GM12878 (cell line): ENCODE measurements around the gene MYL11. TPM values are rescaled to one million over a fixed set of nuclear protein-coding genes. Genes with fewer than 3 reads are reported as not detected.

Experiments
- ATAC-seq: fragments of 200-7000 bp; cut with Tn5 transposase; 3 replicates; pipeline ENCODE4 v1.9.1; 2020; ENCODE audit warnings: mild to moderate bottlenecking, moderate library complexity
- BruUV-seq: library from RNA; stranded (reverse); fragments of 400-500 nt; replicated peaks from 2 replicates; lab custom pipeline; 2021; lab: Mats Ljungman, UMichigan
- CTCF ChIA-PET: fragments of 300-600 bp; sonication (Branson Sonifier 250); formaldehyde crosslinking; extraction: SDS; loops from one replicate; lab custom pipeline; 2021; ENCODE audit warnings: inconsistent platforms; lab: Yijun Ruan, JAX
- POLR2A ChIA-PET: fragments of 350-600 bp; formaldehyde crosslinking; extraction: SDS; loops from one replicate; lab custom pipeline; 2021; ENCODE audit warnings: inconsistent platforms; lab: Charles Lee
- RAD21 ChIA-PET: fragments of 300-600 bp; sonication (Branson Sonifier 250); formaldehyde crosslinking; loops from one replicate; lab custom pipeline; 2023; ENCODE audit warnings: antibody characterized with exemption; ENCODE audit not compliant: unreplicated experiment; lab: Charles Lee
- SMC1A ChIA-PET: fragments of 300-600 bp; sonication (Branson Sonifier 250); formaldehyde crosslinking; loops from one replicate; lab custom pipeline; 2023; ENCODE audit not compliant: unreplicated experiment, uncharacterized antibody; lab: Charles Lee
- DNase-seq: peaks from one replicate; pipeline ENCODE4 v3.0.0-alpha.2; 2011; ENCODE audit warnings: low read depth, low spot score
- FAIRE-seq: peaks from 3 replicates; lab custom pipeline; 2011; peaks lifted over from hg19 to GRCh38; lab: Jason Lieb, UNC
- H2AFZ ChIP-seq: 2 replicates; pipeline ENCODE4 v1.6.0; 2011; ENCODE audit warnings: low read depth, low read length, control low read depth; ENCODE audit not compliant: control insufficient read depth
- H3K27ac ChIP-seq: 2 replicates; pipeline ENCODE4 v1.5.1; 2011; ENCODE audit warnings: control low read depth; ENCODE audit not compliant: control insufficient read depth, insufficient read depth
- H3K27me3 ChIP-seq, 2 experiments: replicated peaks in 1 of 2; 2 replicates each; pipeline versions ENCODE4 v1.6.0 to v1.6.1; 2011; ENCODE audit warnings: low read length in 1 of 2; ENCODE audit not compliant: control insufficient read depth in 2 of 2, insufficient read depth in 2 of 2
- H3K36me3 ChIP-seq, 2 experiments: 2 replicates each; pipeline ENCODE4 v1.5.1; 2011; ENCODE audit warnings: low read length in 1 of 2; ENCODE audit not compliant: control insufficient read depth in 2 of 2, insufficient read depth in 2 of 2
- H3K4me1 ChIP-seq: 2 replicates; pipeline ENCODE4 v1.6.1; 2011; ENCODE audit warnings: mild to moderate bottlenecking, low read length, moderate library complexity, mixed read lengths; ENCODE audit not compliant: control insufficient read depth, insufficient read depth
- H3K4me2 ChIP-seq: 2 replicates; pipeline ENCODE4 v1.6.0; 2011; ENCODE audit warnings: control low read depth; ENCODE audit not compliant: control insufficient read depth, insufficient read depth
- H3K4me3 ChIP-seq: fragments of 200-600 bp; sonication (generic); 2 replicates; pipeline ENCODE4 v1.5.1; 2016
- H3K79me2 ChIP-seq: 2 replicates; pipeline ENCODE4 v1.6.0; 2011; ENCODE audit warnings: low read length; ENCODE audit not compliant: control insufficient read depth, insufficient read depth
- H3K9ac ChIP-seq: 2 replicates; pipeline ENCODE4 v1.8.0; 2011; ENCODE audit warnings: low read length, control low read depth, mixed read lengths; ENCODE audit not compliant: control insufficient read depth, insufficient read depth
- H3K9me3 ChIP-seq: replicated peaks from 3 replicates; pipeline ENCODE4 v1.5.1; 2011; ENCODE audit warnings: mild to moderate bottlenecking, low read length; ENCODE audit not compliant: control insufficient read depth, insufficient read depth
- H4K20me1 ChIP-seq: 2 replicates; pipeline ENCODE4 v1.6.0; 2011; ENCODE audit not compliant: control insufficient read depth, insufficient read depth
- ASH2L ChIP-seq: fragments of 300-600, 200-600 bp; sonication (generic); IDR thresholded peaks from 2 replicates; pipeline ENCODE4 v1.6.1; 2017; ENCODE audit warnings: low read depth, mild to moderate bottlenecking, borderline replicate concordance
- IKZF2 ChIP-seq, 2 experiments: fragments of 450-650 bp; IDR thresholded peaks; 2 replicates each; pipeline ENCODE4 v1.6.1; 2017; ENCODE audit warnings: mild to moderate bottlenecking in 2 of 2, moderate library complexity in 2 of 2
- MLLT1 ChIP-seq: fragments of 450-650 bp; IDR thresholded peaks from 2 replicates; pipeline ENCODE4 v1.6.1; 2016; ENCODE audit warnings: mild to moderate bottlenecking
- NBN ChIP-seq: fragments of 450-650 bp; IDR thresholded peaks from 2 replicates; pipeline ENCODE4 v1.6.1; 2016
- PML ChIP-seq: IDR thresholded peaks from 2 replicates; pipeline ENCODE4 v1.6.1; 2012; ENCODE audit warnings: low read length, inconsistent platforms
- POLR2A ChIP-seq: IDR thresholded peaks from 2 replicates; pipeline ENCODE4 v1.6.1; 2011; ENCODE audit warnings: low read depth, mild to moderate bottlenecking, low read length
- RAD21 ChIP-seq: IDR thresholded peaks from 2 replicates; pipeline ENCODE4 v1.6.1; 2011; ENCODE audit warnings: mild to moderate bottlenecking, low read depth, low read length, moderate library complexity; ENCODE audit not compliant: insufficient read depth
- RFX5 ChIP-seq: IDR thresholded peaks from 2 replicates; pipeline ENCODE4 v1.6.1; 2011; ENCODE audit warnings: low read depth, low read length, improper control_type of control experiment
- SMARCA5 ChIP-seq: fragments of 450-650 bp; IDR thresholded peaks from 2 replicates; pipeline ENCODE4 v1.6.1; 2017; ENCODE audit warnings: mild to moderate bottlenecking
- SPI1 ChIP-seq: IDR thresholded peaks from 2 replicates; pipeline ENCODE4 v1.6.1; 2011; ENCODE audit warnings: low read depth, mild to moderate bottlenecking, low read length, moderate library complexity, borderline replicate concordance; ENCODE audit not compliant: insufficient read depth
- TARDBP ChIP-seq: IDR thresholded peaks from 2 replicates; pipeline ENCODE4 v1.6.1; 2016; ENCODE audit warnings: borderline replicate concordance
- ZBED1 ChIP-seq: IDR thresholded peaks from 2 replicates; pipeline ENCODE4 v1.6.1; 2016; ENCODE audit warnings: borderline replicate concordance
- WGBS: methylation state at CpG from one replicate; pipeline ENCODE4 v1.1.6; 2016; ENCODE audit warnings: low lambda C conversion rate; ENCODE audit not compliant: insufficient replicate concordance, insufficient coverage; ENCODE audit errors: missing lambda C conversion rate; 5-methylcytosine and 5-hydroxymethylcytosine counted together
- in situ Hi-C: fragments of 300-500 bp; cut with MboI; formaldehyde crosslinking; loops from 9 replicates; pipeline ENCODE4 v1.14.3; 2018; ENCODE audit warnings: mixed read lengths
- intact Hi-C: fragments of 100-400 bp; cut with micrococcal nuclease; formaldehyde crosslinking; loops from one replicate; pipeline ENCODE4 v1.14.2; 2022; ENCODE audit not compliant: unreplicated experiment
- polyA plus RNA-seq, 11 experiments: library from polyadenylated mRNA; depleted of rRNA in 4 of 11; unstranded in 6 of 11; stranded (reverse) in 5 of 11; fragments of >200 nt; fragmentation: Nextera tagmentation in 4 of 11; fragmentation: Illumina TruSeq in 1 of 11; extraction: Ambion mirVana in 4 of 11; extraction: Trizol in 1 of 11; gene quantifications; 1 replicate in 1 of 11; 2 replicates in 10 of 11; pipeline versions ENCODE4 v1.2.1 to v1.2.3, GENCODE V29; 2011 to 2016; ENCODE audit warnings: inconsistent platforms in 2 of 11, missing spikeins in 2 of 11, low read depth in 1 of 11
- total RNA-seq, 4 experiments: library from RNA; depleted of rRNA in 3 of 4; stranded (reverse); fragments of >200 nt in 3 of 4; fragmentation: Illumina TruSeq in 1 of 4; extraction: Trizol in 1 of 4; gene quantifications; 2 replicates each; pipeline versions ENCODE4 v1.2.1 to v1.2.3, GENCODE V29; 2013 to 2021
- TF ChIP-seq, protein P1 (sequence below): IDR thresholded peaks from 2 replicates; pipeline ENCODE4 v1.6.1; 2012; ENCODE audit warnings: mild to moderate bottlenecking, low read depth, low read length
- TF ChIP-seq, protein P2 (sequence below): IDR thresholded peaks from 2 replicates; pipeline ENCODE4 v1.6.1; 2011; ENCODE audit warnings: borderline replicate concordance, low read depth, mild to moderate bottlenecking, moderate library complexity, mixed read lengths, low read length; ENCODE audit not compliant: insufficient read depth; ENCODE audit errors: extremely low read length
- TF ChIP-seq, protein P3 (sequence below): fragments of 450-650 bp; IDR thresholded peaks from 2 replicates; pipeline ENCODE4 v1.6.1; 2018; ENCODE audit warnings: borderline replicate concordance, mild to moderate bottlenecking; ENCODE audit not compliant: partially characterized antibody

Gene MYL11
- total and polyA plus RNA-seq, 10 of the 15 experiments (the other 5 are each of a cell fraction or from before 2014, with no cell fraction given) = 0.19 to 1.2 (median 0.61) TPM; not detected in 5

GRCh38 chr16:30377050-30377811 is 2.6 kb downstream of the MYL11 start:
- DNase-seq (no peak), ATAC-seq (no peak; the same call in 1 of the 3 replicates), FAIRE-seq (peak; percentile 61)
- H2AFZ ChIP-seq = peak overlapping the region; percentile 76
- CTCF ChIA-PET = interaction anchor here (0.8 to 1.6 kb wide), 3 partner anchors 19 to 221 kb away, joined by 3 read pairs; no protein-coding TSS in a partner anchor
- WGBS = 46% methylated on average over 29 of the region's 29 CpGs
- RAD21 ChIA-PET = interaction anchor here (1.1 to 1.6 kb wide), 3 partner anchors 32 to 53 kb away, joined by 3 read pairs; partner anchors contain the start of gene DCTPP1
- no peaks in the 10 kb centered on the region for H3K9me3 ChIP-seq
- H3K36me3 ChIP-seq = peaks cover 0 to 4% of the 10 kb centered on the region in 2 experiments; a peak in 2 of 4 replicates
- H4K20me1 ChIP-seq = no peaks in the 10 kb centered on the region
- in situ Hi-C loops (no loop called here), intact Hi-C loops (no loop called here)
- no peaks in the 10 kb centered on the region for H3K27me3 ChIP-seq
- H3K4me1 ChIP-seq = peaks cover 21% of the 10 kb centered on the region
- H3K27ac ChIP-seq = peak overlapping the region; percentile 97
- POLR2A ChIA-PET = interaction anchor here (0.7 to 1.5 kb wide), 4 partner anchors 8 to 286 kb away, joined by 3 to 4 read pairs (median 3); partner anchors contain the start of genes PRR14 and TBX6
- H3K79me2 ChIP-seq = peaks cover 23% of the 10 kb centered on the region
- no TSS peak for BruUV-seq
- H3K9ac ChIP-seq = peak overlapping the region; percentile 85
- peak overlapping the region; percentile 80; the same call in 1 of the 2 replicates for H3K4me3 ChIP-seq
- peak overlapping the region; percentile 92 for H3K4me2 ChIP-seq
- SMC1A ChIA-PET = interaction anchor here (0.6 to 1.3 kb wide), 3 partner anchors 21 to 53 kb away, joined by 3 read pairs; partner anchors contain the start of gene DCTPP1
- no peak for TF ChIP-seq RAD21
- TF ChIP-seq IKZF2 (IDR thresholded peaks at IDR 0.05) = peak in 1 of 2 experiments; percentile 19; a peak in 1 of 4 replicates
- TF ChIP-seq SPI1 = no peak
- TF ChIP-seq NBN = no peak
- TF ChIP-seq, protein P1, sequence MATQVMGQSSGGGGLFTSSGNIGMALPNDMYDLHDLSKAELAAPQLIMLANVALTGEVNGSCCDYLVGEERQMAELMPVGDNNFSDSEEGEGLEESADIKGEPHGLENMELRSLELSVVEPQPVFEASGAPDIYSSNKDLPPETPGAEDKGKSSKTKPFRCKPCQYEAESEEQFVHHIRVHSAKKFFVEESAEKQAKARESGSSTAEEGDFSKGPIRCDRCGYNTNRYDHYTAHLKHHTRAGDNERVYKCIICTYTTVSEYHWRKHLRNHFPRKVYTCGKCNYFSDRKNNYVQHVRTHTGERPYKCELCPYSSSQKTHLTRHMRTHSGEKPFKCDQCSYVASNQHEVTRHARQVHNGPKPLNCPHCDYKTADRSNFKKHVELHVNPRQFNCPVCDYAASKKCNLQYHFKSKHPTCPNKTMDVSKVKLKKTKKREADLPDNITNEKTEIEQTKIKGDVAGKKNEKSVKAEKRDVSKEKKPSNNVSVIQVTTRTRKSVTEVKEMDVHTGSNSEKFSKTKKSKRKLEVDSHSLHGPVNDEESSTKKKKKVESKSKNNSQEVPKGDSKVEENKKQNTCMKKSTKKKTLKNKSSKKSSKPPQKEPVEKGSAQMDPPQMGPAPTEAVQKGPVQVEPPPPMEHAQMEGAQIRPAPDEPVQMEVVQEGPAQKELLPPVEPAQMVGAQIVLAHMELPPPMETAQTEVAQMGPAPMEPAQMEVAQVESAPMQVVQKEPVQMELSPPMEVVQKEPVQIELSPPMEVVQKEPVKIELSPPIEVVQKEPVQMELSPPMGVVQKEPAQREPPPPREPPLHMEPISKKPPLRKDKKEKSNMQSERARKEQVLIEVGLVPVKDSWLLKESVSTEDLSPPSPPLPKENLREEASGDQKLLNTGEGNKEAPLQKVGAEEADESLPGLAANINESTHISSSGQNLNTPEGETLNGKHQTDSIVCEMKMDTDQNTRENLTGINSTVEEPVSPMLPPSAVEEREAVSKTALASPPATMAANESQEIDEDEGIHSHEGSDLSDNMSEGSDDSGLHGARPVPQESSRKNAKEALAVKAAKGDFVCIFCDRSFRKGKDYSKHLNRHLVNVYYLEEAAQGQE = no peak
- TF ChIP-seq TARDBP = no peak
- TF ChIP-seq ZBED1 = no peak; the same call in 1 of the 2 replicates
- peak; percentile 88 for TF ChIP-seq MLLT1
- no peak for TF ChIP-seq SMARCA5
- TF ChIP-seq, protein P2, sequence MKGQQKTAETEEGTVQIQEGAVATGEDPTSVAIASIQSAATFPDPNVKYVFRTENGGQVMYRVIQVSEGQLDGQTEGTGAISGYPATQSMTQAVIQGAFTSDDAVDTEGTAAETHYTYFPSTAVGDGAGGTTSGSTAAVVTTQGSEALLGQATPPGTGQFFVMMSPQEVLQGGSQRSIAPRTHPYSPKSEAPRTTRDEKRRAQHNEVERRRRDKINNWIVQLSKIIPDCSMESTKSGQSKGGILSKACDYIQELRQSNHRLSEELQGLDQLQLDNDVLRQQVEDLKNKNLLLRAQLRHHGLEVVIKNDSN = no peak
- no peak for TF ChIP-seq PML
- TF ChIP-seq RFX5 = no peak
- TF ChIP-seq, protein P3, sequence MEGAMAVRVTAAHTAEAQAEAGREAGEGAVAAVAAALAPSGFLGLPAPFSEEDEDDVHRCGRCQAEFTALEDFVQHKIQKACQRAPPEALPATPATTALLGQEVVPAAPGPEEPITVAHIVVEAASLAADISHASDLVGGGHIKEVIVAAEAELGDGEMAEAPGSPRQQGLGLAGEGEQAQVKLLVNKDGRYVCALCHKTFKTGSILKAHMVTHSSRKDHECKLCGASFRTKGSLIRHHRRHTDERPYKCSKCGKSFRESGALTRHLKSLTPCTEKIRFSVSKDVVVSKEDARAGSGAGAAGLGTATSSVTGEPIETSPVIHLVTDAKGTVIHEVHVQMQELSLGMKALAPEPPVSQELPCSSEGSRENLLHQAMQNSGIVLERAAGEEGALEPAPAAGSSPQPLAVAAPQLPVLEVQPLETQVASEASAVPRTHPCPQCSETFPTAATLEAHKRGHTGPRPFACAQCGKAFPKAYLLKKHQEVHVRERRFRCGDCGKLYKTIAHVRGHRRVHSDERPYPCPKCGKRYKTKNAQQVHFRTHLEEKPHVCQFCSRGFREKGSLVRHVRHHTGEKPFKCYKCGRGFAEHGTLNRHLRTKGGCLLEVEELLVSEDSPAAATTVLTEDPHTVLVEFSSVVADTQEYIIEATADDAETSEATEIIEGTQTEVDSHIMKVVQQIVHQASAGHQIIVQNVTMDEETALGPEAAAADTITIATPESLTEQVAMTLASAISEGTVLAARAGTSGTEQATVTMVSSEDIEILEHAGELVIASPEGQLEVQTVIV = no peak
- TF ChIP-seq POLR2A = no peak
- no peak for TF ChIP-seq ASH2L
